Measurements from ENCODE around the gene ADCY9.

DNA sequence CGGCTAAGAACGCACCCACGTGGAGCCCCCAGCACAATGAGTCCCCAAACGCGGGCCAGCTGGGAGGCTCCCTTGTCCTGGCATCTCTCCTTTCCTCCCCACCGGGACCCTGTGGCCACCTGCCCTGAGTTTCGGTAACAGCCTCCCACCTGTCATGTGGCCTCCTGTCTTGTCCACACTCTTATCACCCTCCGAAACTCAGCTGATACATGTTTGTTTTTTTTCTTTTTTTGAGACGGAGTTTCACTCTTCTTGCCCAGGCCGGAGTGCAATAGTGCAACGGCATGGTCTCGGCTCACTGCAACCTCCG, 130.1 kb downstream of the ADCY9 start:
- TF ChIP-seq, protein P1, sequence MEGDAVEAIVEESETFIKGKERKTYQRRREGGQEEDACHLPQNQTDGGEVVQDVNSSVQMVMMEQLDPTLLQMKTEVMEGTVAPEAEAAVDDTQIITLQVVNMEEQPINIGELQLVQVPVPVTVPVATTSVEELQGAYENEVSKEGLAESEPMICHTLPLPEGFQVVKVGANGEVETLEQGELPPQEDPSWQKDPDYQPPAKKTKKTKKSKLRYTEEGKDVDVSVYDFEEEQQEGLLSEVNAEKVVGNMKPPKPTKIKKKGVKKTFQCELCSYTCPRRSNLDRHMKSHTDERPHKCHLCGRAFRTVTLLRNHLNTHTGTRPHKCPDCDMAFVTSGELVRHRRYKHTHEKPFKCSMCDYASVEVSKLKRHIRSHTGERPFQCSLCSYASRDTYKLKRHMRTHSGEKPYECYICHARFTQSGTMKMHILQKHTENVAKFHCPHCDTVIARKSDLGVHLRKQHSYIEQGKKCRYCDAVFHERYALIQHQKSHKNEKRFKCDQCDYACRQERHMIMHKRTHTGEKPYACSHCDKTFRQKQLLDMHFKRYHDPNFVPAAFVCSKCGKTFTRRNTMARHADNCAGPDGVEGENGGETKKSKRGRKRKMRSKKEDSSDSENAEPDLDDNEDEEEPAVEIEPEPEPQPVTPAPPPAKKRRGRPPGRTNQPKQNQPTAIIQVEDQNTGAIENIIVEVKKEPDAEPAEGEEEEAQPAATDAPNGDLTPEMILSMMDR (IDR thresholded peaks at IDR 0.05): no peak
- no peak for TF ChIP-seq POLR2A (IDR thresholded peaks at IDR 0.05)

All from lower leg skin (tissue), 3 donors.